Measurements from ENCODE around the gene SPEF1.

GRCh38 chr20:3800878-3801260, 19.6 kb upstream of the SPEF1 start:
- no peak for TF ChIP-seq POLR2A (IDR thresholded peaks at IDR 0.05)
- TF ChIP-seq CTCF (IDR thresholded peaks at IDR 0.05) = no peak

All from esophagus squamous epithelium (tissue), 4 donors.